HepG2 (cell line): ENCODE data around the gene IQCK.

Experiments used
- AGO1 ChIP-seq: fragments of 200-400 bp; formaldehyde crosslinking; IDR thresholded peaks from 2 replicates; pipeline ENCODE4 v1.6.1; 2017; ENCODE audit warnings: mild to moderate bottlenecking, low read depth, low read length, moderate library complexity; ENCODE audit not compliant: poor library complexity, severe bottlenecking
- ARHGAP35 ChIP-seq: sonication (generic); formaldehyde crosslinking; IDR thresholded peaks from 2 replicates; pipeline ENCODE4 v1.9.0; 2022; ENCODE audit warnings: mild to moderate bottlenecking, inconsistent platforms, moderate library complexity, missing genetic modification reagents, borderline replicate concordance
- BCL6 ChIP-seq: IDR thresholded peaks from 2 replicates; pipeline ENCODE4 v1.6.1; 2016; ENCODE audit warnings: missing genetic modification reagents, missing compliant biosample characterization
- HNF4G ChIP-seq, 2 experiments: sonication (generic) in 1 of 2; formaldehyde crosslinking in 1 of 2; IDR thresholded peaks; 2 replicates each; pipeline versions ENCODE4 v1.4.0 to v1.6.1; 2011 to 2020; ENCODE audit warnings: borderline replicate concordance in 2 of 2, low read depth in 2 of 2, mild to moderate bottlenecking in 2 of 2, low read length in 1 of 2, missing genetic modification reagents in 1 of 2, moderate library complexity in 1 of 2
- POLR2A ChIP-seq, 2 experiments: IDR thresholded peaks; 2 replicates each; pipeline ENCODE4 v1.6.1; 2011; ENCODE audit warnings: low read depth in 2 of 2, low read length in 2 of 2, mild to moderate bottlenecking in 1 of 2, moderate library complexity in 1 of 2; ENCODE audit not compliant: insufficient read depth in 1 of 2
- PRPF4 ChIP-seq: fragments of 200-400 bp; formaldehyde crosslinking; IDR thresholded peaks from 2 replicates; pipeline ENCODE4 v1.6.1; 2016; ENCODE audit warnings: low read length, low read depth; ENCODE audit not compliant: poor library complexity, severe bottlenecking
- TMF1 ChIP-seq: sonication (generic); formaldehyde crosslinking; IDR thresholded peaks from 2 replicates; pipeline ENCODE4 v1.8.1; 2022; ENCODE audit warnings: low read depth, missing genetic modification reagents
- XRCC5 ChIP-seq: fragments of 200-400 bp; formaldehyde crosslinking; optimal IDR thresholded peaks from 2 replicates; pipeline ENCODE3; 2017; ENCODE audit warnings: mild to moderate bottlenecking, low read length
- ZFP36 ChIP-seq: fragments of 150-350 bp; IDR thresholded peaks from 2 replicates; pipeline ENCODE4 v1.6.1; 2018; ENCODE audit warnings: borderline replicate concordance, low read length, low read depth; ENCODE audit not compliant: partially characterized antibody
- ZNF644 ChIP-seq: IDR thresholded peaks from 2 replicates; pipeline ENCODE4 v1.6.1; 2016; ENCODE audit warnings: low read depth
- TF ChIP-seq, protein P1 (sequence below): sonication (generic); formaldehyde crosslinking; IDR thresholded peaks from 2 replicates; pipeline ENCODE4 v1.4.0; 2020; ENCODE audit warnings: mild to moderate bottlenecking, missing genetic modification reagents
- TF ChIP-seq, protein P2 (sequence below): sonication (generic); formaldehyde crosslinking; IDR thresholded peaks from 2 replicates; pipeline ENCODE4 v1.5.0; 2020; ENCODE audit warnings: mild to moderate bottlenecking, missing genetic modification reagents, moderate library complexity
- TF ChIP-seq, protein P3 (sequence below): sonication (generic); IDR thresholded peaks from 2 replicates; pipeline ENCODE4 v1.6.1; 2016; ENCODE audit warnings: low read depth, borderline replicate concordance

DNA sequence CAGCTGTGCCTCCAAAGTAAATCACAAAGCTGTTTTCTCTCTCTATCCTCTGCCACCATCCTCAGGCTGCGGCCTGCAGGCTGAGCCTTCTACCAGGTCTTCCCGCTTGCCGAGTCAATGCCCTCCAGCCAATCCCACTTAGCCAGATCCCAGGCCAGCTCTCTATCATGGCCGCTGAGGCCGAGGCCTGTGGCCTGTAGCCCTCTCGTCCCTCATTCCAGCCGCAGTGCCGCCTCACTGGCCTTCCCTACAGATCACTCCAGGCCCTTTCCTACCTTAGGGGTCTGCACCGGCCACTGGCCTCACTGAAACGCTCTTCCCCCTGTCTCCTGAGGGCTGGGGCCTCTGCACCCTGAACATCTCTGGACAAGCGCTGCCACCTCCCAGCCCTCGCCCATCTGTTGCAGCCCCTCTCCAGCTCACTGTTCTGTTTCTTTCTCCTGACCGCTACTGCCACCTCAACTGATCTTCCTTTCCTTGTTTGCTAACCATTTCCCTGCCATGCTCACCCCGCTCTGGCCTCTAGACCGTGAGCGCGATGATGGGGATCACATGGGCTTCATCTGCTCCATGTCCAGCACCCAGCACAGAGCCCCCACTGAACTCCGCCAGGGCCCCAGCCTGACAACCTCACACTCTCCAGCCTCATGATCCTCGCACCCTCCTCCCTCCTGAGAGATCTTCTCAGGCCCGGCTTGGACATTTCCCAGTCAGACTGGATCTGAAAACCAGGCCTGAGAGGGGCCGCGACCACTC, 8.5 kb upstream of the IQCK start:
- TF ChIP-seq HNF4G (IDR thresholded peaks at IDR 0.05; ENCODE audit: borderline replicate concordance, low read depth, low read length) (no peak), HNF4G (CRISPR knock-in tag; IDR thresholded peaks at IDR 0.05; ENCODE audit: borderline replicate concordance, low read depth) (no peak), BCL6 (CRISPR knock-in tag) (no peak), ARHGAP35 (CRISPR knock-in tag) (no peak), AGO1 (no peak), XRCC5 (no peak), ZFP36 (no peak), PRPF4 (no peak), ZNF644 (CRISPR knock-in tag) (no peak), TMF1 (no peak), POLR2A (IDR thresholded peaks at IDR 0.05; ENCODE audit: insufficient read depth in 1 of 2, low read depth in 2 of 2, low read length in 2 of 2) (no peak)
- TF ChIP-seq, protein P1, sequence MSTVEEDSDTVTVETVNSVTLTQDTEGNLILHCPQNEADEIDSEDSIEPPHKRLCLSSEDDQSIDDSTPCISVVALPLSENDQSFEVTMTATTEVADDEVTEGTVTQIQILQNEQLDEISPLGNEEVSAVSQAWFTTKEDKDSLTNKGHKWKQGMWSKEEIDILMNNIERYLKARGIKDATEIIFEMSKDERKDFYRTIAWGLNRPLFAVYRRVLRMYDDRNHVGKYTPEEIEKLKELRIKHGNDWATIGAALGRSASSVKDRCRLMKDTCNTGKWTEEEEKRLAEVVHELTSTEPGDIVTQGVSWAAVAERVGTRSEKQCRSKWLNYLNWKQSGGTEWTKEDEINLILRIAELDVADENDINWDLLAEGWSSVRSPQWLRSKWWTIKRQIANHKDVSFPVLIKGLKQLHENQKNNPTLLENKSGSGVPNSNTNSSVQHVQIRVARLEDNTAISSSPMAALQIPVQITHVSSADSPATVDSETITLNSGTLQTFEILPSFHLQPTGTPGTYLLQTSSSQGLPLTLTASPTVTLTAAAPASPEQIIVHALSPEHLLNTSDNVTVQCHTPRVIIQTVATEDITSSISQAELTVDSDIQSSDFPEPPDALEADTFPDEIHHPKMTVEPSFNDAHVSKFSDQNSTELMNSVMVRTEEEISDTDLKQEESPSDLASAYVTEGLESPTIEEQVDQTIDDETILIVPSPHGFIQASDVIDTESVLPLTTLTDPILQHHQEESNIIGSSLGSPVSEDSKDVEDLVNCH (CRISPR knock-in tag) = no peak
- TF ChIP-seq, protein P2, sequence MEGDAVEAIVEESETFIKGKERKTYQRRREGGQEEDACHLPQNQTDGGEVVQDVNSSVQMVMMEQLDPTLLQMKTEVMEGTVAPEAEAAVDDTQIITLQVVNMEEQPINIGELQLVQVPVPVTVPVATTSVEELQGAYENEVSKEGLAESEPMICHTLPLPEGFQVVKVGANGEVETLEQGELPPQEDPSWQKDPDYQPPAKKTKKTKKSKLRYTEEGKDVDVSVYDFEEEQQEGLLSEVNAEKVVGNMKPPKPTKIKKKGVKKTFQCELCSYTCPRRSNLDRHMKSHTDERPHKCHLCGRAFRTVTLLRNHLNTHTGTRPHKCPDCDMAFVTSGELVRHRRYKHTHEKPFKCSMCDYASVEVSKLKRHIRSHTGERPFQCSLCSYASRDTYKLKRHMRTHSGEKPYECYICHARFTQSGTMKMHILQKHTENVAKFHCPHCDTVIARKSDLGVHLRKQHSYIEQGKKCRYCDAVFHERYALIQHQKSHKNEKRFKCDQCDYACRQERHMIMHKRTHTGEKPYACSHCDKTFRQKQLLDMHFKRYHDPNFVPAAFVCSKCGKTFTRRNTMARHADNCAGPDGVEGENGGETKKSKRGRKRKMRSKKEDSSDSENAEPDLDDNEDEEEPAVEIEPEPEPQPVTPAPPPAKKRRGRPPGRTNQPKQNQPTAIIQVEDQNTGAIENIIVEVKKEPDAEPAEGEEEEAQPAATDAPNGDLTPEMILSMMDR (CRISPR knock-in tag) = no peak
- TF ChIP-seq, protein P3, sequence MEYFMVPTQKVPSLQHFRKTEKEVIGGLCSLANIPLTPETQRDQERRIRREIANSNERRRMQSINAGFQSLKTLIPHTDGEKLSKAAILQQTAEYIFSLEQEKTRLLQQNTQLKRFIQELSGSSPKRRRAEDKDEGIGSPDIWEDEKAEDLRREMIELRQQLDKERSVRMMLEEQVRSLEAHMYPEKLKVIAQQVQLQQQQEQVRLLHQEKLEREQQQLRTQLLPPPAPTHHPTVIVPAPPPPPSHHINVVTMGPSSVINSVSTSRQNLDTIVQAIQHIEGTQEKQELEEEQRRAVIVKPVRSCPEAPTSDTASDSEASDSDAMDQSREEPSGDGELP = no peak
